ENCODE results near the gene KATNAL1.
"Not testable (repeated sequence)": the region's sequence is repeated elsewhere in the genome, so short reads cannot be mapped to it uniquely, and the experiment has no call there.

Gene KATNAL1

DNA sequence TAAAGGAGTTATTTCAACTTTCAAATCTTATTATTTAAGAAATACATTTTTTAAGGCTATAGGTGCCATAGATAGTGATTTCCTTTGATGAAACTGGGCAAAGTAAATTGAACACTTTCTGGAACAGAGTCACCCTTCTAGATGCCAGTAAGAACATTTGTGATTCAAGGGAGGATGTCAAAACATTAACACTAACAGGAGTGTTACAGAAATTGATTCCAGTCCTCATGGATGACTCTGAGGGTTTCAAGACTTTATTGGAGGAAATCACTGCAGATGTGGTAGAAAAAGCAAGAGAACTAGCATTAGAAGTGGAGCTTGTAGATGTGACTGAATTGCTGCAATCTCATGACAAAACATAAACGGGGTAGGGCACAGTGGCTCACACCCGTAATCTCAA lies 12.2 kb downstream of the KATNAL1 start:
- in situ Hi-C loops (cut with MboI; ENCODE audit: low sequenced_read_pairs) = no loop called here

- in situ Hi-C loops (cut with MboI; ENCODE audit: low sequenced_read_pairs) = no loop called here
Observed at GRCh38 chr13:30294004-30294403, 13.3 kb downstream of the KATNAL1 start.

- in situ Hi-C loops (cut with MboI; ENCODE audit: low sequenced_read_pairs) = no loop called here
Observed at GRCh38 chr13:30292325-30292724, 15.0 kb downstream of the KATNAL1 start.

- in situ Hi-C loops (cut with MboI; ENCODE audit: low sequenced_read_pairs) = no loop called here
Observed at GRCh38 chr13:30290812-30291436, 16.4 kb downstream of the KATNAL1 start.

DNA sequence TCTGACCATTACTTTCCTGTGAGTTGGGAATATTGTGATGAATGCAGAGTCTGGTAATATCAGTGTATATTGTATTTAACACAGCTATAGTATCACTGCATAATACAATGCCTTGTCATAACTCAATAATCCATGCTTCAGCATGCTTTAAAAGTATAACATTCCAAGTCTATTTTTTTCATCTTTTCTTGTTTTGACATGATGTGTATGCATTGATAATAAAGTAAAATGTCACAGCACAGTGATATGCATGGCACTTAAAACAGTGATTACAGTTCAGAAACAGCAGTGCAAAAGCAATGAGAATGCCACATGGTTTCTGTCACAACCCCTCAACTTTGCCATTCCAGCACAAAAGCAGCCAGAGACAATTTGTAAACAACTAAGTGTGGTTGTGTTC lies 17.8 kb downstream of the KATNAL1 start:
- in situ Hi-C loops (cut with MboI; ENCODE audit: low sequenced_read_pairs) = no loop called here

- in situ Hi-C loops (cut with MboI; ENCODE audit: low sequenced_read_pairs) = not testable (repeated sequence)
Observed at GRCh38 chr13:30286059-30286458, 21.3 kb downstream of the KATNAL1 start.

GRCh38 chr13:30276178-30276577 lies 31.2 kb downstream of the KATNAL1 start:
- in situ Hi-C loops (cut with MboI; ENCODE audit: low sequenced_read_pairs) = no loop called here

DNA sequence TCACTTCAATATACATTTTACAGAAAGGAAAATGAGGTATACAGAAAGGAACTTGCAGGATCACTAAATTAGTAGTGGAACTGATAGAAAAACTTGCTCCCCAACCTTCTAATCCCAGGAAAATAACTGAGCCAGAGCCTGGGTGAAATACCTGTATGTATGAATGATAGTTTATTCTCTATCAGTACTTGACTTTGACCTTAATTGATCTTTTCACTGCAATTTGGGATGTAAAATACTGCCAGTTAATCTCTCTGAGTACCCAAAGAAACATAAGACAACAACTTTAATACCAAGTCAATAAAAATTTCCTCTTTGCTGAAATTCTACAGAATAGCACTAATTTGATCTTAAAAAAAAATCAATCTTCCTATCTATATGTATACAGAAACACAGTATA lies 33.3 kb downstream of the KATNAL1 start:
- in situ Hi-C loops (cut with MboI; ENCODE audit: low sequenced_read_pairs) = no loop called here

- in situ Hi-C loops (cut with MboI; ENCODE audit: low sequenced_read_pairs) = not testable (repeated sequence)
Observed at GRCh38 chr13:30270035-30270434, 37.3 kb downstream of the KATNAL1 start.

GRCh38 chr13:30268673-30269072 lies 38.7 kb downstream of the KATNAL1 start:
- in situ Hi-C loops (cut with MboI; ENCODE audit: low sequenced_read_pairs) = no loop called here

DNA sequence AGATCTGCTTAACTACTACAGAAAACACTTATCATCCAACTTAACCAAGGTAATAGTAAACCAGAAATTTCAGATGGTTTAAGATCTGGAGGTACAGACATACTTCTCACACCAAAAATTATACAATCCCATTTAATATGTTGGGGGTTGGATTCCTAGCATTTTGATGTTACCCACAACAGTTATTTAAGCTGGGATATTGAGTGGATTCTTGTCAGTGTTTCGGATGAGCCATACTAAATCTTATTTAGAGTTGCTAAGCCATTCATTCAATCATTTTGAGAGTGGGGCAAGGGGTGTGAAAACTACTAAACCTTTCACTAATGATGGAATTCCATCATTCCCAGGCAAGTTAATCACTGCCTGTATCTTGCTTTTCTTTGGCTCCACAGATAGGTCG lies 40.6 kb downstream of the KATNAL1 start:
- in situ Hi-C loops (cut with MboI; ENCODE audit: low sequenced_read_pairs) = no loop called here

DNA sequence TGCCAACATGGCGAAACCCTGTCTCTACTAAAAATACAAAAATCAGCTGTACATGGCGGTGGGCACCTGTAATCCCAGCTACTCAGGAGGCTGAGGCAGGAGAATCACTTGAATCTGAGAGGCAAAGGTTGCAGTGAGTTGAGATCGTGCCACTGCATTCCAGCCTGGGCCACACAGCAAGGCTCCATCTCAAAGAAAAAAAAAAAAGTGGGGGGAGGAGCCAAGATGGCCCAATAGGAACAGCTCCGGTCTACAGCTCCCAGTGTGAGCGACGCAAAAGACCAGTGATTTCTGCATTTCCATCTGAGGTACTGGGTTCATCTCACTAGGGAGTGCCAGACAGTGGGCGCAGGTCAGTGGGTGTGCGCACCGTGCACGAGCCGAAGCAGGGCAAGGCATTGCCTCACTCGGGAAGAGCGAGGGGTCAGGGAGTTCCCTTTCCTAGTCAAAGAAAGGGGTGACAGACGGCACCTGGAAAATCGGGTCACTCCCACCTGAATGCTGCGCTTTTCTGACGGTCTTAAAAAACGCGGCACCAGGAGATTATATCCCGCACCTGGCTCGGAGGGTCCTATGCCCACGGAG lies 48.1 kb downstream of the KATNAL1 start:
- in situ Hi-C loops (cut with MboI; ENCODE audit: low sequenced_read_pairs) = not testable (repeated sequence)

DNA sequence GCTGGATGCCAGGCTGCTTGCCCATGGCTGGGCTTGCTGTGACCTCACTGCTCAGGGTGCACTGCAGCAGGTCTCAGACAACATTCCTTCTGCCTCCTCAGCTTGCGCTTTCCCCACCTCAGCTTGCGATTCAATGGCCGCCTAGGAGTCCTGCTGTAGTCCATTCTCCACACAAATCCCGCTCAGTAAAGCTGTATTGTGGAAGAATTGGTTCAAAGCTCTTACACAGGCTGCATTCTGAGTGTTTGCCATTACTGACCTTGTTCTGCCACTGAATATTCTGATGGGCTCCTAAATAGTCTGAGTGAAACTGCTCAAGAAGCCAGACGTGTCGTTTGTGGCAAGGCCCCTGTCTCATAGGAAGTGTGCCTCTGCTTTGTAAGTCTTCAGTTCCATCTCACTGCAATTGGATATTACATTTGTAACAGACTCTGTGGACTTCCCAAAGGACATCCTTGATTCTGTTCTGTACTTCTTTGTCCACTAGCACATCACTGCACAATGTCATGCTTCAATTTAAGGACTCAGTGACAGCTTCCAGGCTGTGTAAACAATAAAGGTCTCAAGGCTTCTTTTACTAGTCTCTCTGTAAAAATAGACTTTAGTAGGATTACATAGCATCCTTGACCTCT lies 49.8 kb downstream of the KATNAL1 start:
- in situ Hi-C loops (cut with MboI; ENCODE audit: low sequenced_read_pairs) = no loop called here

DNA sequence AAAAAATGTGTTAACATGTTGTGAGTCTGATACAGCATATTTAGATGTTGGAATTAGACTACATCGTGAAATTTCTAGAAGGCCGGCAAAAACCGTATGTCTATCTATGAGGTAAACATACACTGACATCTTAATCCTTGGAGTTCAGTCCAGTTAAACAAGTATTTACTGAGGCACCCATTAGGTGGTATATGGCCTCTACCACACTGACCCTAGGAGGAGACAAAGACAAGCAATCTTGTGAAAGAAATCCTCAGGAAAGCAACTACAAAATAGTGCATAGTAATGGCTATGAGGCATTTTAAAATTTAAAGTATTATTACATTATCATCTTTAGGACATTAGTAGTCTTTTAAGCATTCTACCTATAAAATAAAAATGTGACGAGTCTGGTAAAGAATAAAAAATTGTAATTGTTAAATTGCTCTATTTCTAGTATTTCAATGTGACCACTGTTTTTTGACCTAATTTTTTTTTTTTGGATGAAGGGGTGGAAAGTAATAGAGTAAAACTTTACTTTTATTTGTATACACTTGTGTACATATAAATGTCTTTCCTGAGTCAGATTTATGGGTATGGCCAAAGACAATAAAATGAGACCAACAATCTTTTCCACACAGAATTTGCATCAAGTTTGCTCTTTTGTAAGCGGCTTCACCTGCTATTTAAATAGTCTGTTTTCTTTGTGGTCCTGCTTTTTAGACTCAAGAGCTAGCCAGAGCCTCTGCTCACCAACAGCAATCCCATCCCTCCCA lies 50.5 kb downstream of the KATNAL1 start:
- in situ Hi-C loops (cut with MboI; ENCODE audit: low sequenced_read_pairs) = no loop called here

GRCh38 chr13:30255696-30256095 lies 51.7 kb downstream of the KATNAL1 start:
- in situ Hi-C loops (cut with MboI; ENCODE audit: low sequenced_read_pairs) = no loop called here

- in situ Hi-C loops (cut with MboI; ENCODE audit: low sequenced_read_pairs) = no loop called here
Observed at GRCh38 chr13:30253830-30254229, 53.5 kb downstream of the KATNAL1 start.

GRCh38 chr13:30247406-30247805 lies 59.9 kb downstream of the KATNAL1 start:
- in situ Hi-C loops (cut with MboI; ENCODE audit: low sequenced_read_pairs) = no loop called here

DNA sequence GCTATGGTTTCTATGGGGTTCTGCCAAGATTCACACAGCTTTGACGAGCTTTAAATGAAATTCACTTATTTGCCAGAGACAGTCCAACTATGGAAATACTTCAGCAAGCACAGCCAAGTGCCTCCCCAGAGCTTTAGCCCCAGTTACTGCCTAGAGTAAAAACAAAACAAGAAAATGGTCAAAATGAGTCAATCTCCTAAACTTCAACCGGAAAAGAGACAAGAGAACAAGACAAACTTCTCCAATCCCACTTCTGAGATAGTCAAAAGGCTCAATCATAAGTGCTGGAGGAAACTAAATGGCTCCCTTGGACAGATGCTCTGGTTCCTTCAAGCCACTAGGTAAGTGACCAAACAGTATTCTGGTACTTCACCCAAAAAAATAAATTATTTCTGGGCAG lies 65.8 kb downstream of the KATNAL1 start:
- in situ Hi-C loops (cut with MboI; ENCODE audit: low sequenced_read_pairs) = no loop called here

DNA sequence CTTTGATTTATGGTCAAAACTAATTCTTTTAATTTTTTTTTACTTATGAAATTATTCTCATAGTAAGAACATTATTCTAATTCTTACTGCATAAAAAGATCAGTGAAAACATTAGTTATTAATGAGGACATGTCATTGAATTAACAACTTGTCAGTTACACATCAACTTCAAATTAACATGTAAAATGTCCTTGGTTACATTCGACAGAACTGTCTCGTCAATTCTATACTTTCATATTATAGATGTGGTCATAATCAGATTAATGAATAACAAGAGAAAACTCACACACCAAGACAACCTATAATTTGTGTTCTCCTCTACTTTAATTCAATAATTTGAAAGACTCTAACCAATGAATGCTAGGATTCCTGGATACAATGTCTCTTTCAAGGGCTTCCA lies 66.7 kb downstream of the KATNAL1 start:
- in situ Hi-C loops (cut with MboI; ENCODE audit: low sequenced_read_pairs) = no loop called here

DNA sequence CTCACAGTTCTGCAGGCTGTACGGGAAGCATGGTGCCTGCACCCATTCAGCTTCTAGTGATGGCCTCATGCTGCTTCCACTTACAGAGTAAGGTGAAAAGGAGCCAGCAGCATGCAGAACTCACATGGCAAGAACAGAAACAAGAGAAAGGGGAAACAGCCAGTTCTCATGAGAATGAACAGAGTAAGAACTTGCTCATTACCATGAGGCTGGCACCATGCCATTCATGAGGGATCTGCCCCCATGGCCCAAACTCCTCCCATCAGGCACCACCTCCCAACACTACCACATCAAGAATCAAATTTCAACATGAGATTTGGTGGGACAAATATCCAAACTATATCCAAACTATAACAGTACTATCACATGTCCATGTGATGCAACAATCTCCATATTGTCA lies 72.1 kb downstream of the KATNAL1 start:
- in situ Hi-C loops (cut with MboI; ENCODE audit: low sequenced_read_pairs) = no loop called here

DNA sequence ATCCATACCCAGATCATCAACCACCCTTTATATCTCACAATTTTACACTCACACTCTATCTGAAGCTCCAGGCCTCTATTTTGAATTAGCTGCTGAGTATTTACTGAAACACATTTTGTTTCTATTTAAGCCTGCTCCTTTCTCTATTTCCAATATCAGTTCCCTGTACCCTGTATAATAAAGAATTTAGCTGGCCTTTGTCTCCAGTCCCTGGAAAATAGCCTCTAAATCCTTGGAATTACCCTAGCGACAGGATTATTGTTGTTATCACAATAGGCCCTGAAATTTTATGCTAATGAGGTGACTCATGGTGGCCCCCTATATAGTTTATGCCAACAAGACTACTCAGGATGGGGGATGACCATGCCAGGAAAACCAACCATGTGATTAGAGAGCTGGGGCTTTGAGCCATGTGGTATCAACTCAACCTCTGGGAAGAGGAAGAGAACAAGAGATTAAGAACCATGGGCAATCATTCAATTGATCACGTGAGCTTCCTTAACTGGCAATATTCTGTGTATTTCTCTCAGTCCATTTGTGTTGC lies 72.7 kb downstream of the KATNAL1 start:
- in situ Hi-C loops (cut with MboI; ENCODE audit: low sequenced_read_pairs) = no loop called here

- in situ Hi-C loops (cut with MboI; ENCODE audit: low sequenced_read_pairs) = no loop called here
Observed at GRCh38 chr13:30224732-30225131, 82.6 kb downstream of the KATNAL1 start.
